WTC11 (cell line): ENCODE results near the gene METTL9. TPM values are rescaled to one million over a fixed set of nuclear protein-coding genes. Genes with fewer than 3 reads are reported as not detected.

Experiments
- ATAC-seq: fragments of 200-7000 bp; cut with Tn5 transposase; 2 replicates; pipeline ENCODE4 v1.10.0; 2021; ENCODE audit warnings: mild to moderate bottlenecking, moderate library complexity
- CTCF ChIA-PET: fragments of 300-600 bp; sonication (Branson Sonifier 250); formaldehyde crosslinking; loops from one replicate; lab custom pipeline; 2021; ENCODE audit warnings: antibody characterized with exemption; lab: Charles Lee
- POLR2A ChIA-PET: fragments of 350-600 bp; sonication (Branson Sonifier 250); formaldehyde crosslinking; loops from one replicate; lab custom pipeline; 2021; ENCODE audit warnings: antibody characterized with exemption; lab: Charles Lee
- DNase-seq: peaks from one replicate; pipeline ENCODE4 v3.0.0; 2021; ENCODE audit warnings: low spot score
- H3K27ac Mint-ChIP-seq: 2 replicates; pipeline ENCODE4 v1.8.0; 2021; ENCODE audit warnings: mixed read lengths
- H3K27me3 Mint-ChIP-seq: 2 replicates; pipeline ENCODE4 v1.8.0; 2021; ENCODE audit warnings: low read depth, mild to moderate bottlenecking, moderate library complexity, mixed read lengths
- H3K36me3 Mint-ChIP-seq: 2 replicates; pipeline ENCODE4 v1.8.0; 2021; ENCODE audit warnings: mixed read lengths
- H3K4me1 Mint-ChIP-seq: 2 replicates; pipeline ENCODE4 v1.8.0; 2022; ENCODE audit warnings: mixed read lengths
- H3K4me3 Mint-ChIP-seq: 2 replicates; pipeline ENCODE4 v1.8.0; 2021; ENCODE audit warnings: mild to moderate bottlenecking, moderate library complexity, mixed read lengths
- H3K9me3 Mint-ChIP-seq: 2 replicates; pipeline ENCODE4 v1.8.0; 2021; ENCODE audit warnings: mixed read lengths
- CBFB ChIP-seq: sonication (generic); formaldehyde crosslinking; IDR thresholded peaks from 2 replicates; pipeline ENCODE4 v1.8.1; 2022; ENCODE audit warnings: mild to moderate bottlenecking, low read depth, missing genetic modification reagents
- E2F5 ChIP-seq: sonication (generic); formaldehyde crosslinking; IDR thresholded peaks from 2 replicates; pipeline ENCODE4 v1.8.1; 2022; ENCODE audit warnings: mild to moderate bottlenecking, moderate library complexity, missing genetic modification reagents
- ELF4 ChIP-seq: sonication (generic); formaldehyde crosslinking; IDR thresholded peaks from 2 replicates; pipeline ENCODE4 v1.8.1; 2022; ENCODE audit warnings: low read depth, mild to moderate bottlenecking, moderate library complexity, missing genetic modification reagents
- GRHL2 ChIP-seq: fragments of 250-450 bp; sonication (Bioruptor Pico); IDR thresholded peaks from 2 replicates; pipeline ENCODE4 v1.8.0; 2022; ENCODE audit warnings: mild to moderate bottlenecking, moderate library complexity; ENCODE audit not compliant: insufficient replicate concordance, severe bottlenecking
- IRF1 ChIP-seq: sonication (generic); formaldehyde crosslinking; IDR thresholded peaks from 2 replicates; pipeline ENCODE4 v1.8.0; 2023; ENCODE audit warnings: missing genetic modification reagents
- JAZF1 ChIP-seq: fragments of 250-450 bp; sonication (Bioruptor Pico); IDR thresholded peaks from 2 replicates; pipeline ENCODE4 v1.9.0; 2021; ENCODE audit warnings: moderate library complexity, mild to moderate bottlenecking, inconsistent platforms
- JUN ChIP-seq: sonication (generic); formaldehyde crosslinking; IDR thresholded peaks from 2 replicates; pipeline ENCODE4 v1.8.0; 2023; ENCODE audit warnings: mild to moderate bottlenecking, missing genetic modification reagents
- NR1H2 ChIP-seq: sonication (generic); formaldehyde crosslinking; IDR thresholded peaks from 2 replicates; pipeline ENCODE4 v1.9.0; 2021; ENCODE audit warnings: mild to moderate bottlenecking, moderate library complexity, missing genetic modification reagents
- NR3C1 ChIP-seq: sonication (generic); formaldehyde crosslinking; conservative IDR thresholded peaks from 2 replicates; pipeline ENCODE4 v1.8.1; 2023; ENCODE audit warnings: low read depth, mild to moderate bottlenecking, missing genetic modification reagents
- PREB ChIP-seq: sonication (generic); formaldehyde crosslinking; IDR thresholded peaks from 2 replicates; pipeline ENCODE4 v1.8.1; 2022; ENCODE audit warnings: mild to moderate bottlenecking, missing genetic modification reagents, moderate library complexity, borderline replicate concordance
- SP1 ChIP-seq: sonication (generic); formaldehyde crosslinking; conservative IDR thresholded peaks from 2 replicates; pipeline ENCODE4 v1.8.1; 2022; ENCODE audit warnings: missing genetic modification reagents
- TEAD1 ChIP-seq: sonication (generic); formaldehyde crosslinking; IDR thresholded peaks from 2 replicates; pipeline ENCODE4 v1.8.0; 2022; ENCODE audit warnings: mild to moderate bottlenecking, missing genetic modification reagents
- USF1 ChIP-seq: sonication (generic); formaldehyde crosslinking; IDR thresholded peaks from 2 replicates; pipeline ENCODE4 v1.8.0; 2022; ENCODE audit warnings: mild to moderate bottlenecking, missing genetic modification reagents
- ZNF138 ChIP-seq: sonication (generic); formaldehyde crosslinking; conservative IDR thresholded peaks from 2 replicates; pipeline ENCODE4 v1.8.1; 2022; ENCODE audit warnings: mild to moderate bottlenecking, moderate library complexity, missing genetic modification reagents
- ZNF416 ChIP-seq: fragments of 250-450 bp; sonication (Bioruptor Pico); IDR thresholded peaks from 2 replicates; pipeline ENCODE4 v1.9.0; 2021; ENCODE audit warnings: mild to moderate bottlenecking, inconsistent platforms
- total RNA-seq: library from RNA; stranded (reverse); gene quantifications from 3 replicates; pipeline ENCODE4 v1.2.3, GENCODE V29; 2021
- TF ChIP-seq, protein P1 (sequence below): sonication (generic); formaldehyde crosslinking; IDR thresholded peaks from 2 replicates; pipeline ENCODE4 v1.8.1; 2023; ENCODE audit warnings: mild to moderate bottlenecking, missing genetic modification reagents
- TF ChIP-seq, protein P2 (sequence below): sonication (generic); formaldehyde crosslinking; IDR thresholded peaks from 2 replicates; pipeline ENCODE4 v1.8.1; 2022; ENCODE audit warnings: low read depth, mild to moderate bottlenecking, moderate library complexity, missing genetic modification reagents, borderline replicate concordance
- TF ChIP-seq, protein P3 (sequence below): sonication (generic); formaldehyde crosslinking; conservative IDR thresholded peaks from 2 replicates; pipeline ENCODE4 v1.8.1; 2023; ENCODE audit warnings: mild to moderate bottlenecking, low read depth, missing genetic modification reagents, moderate library complexity
- TF ChIP-seq, protein P4 (sequence below): sonication (generic); formaldehyde crosslinking; IDR thresholded peaks from 2 replicates; pipeline ENCODE4 v1.8.0; 2022; ENCODE audit warnings: missing genetic modification reagents

Gene METTL9
- total RNA-seq, 1 experiment from 2014 or later = 94.6 TPM

DNA sequence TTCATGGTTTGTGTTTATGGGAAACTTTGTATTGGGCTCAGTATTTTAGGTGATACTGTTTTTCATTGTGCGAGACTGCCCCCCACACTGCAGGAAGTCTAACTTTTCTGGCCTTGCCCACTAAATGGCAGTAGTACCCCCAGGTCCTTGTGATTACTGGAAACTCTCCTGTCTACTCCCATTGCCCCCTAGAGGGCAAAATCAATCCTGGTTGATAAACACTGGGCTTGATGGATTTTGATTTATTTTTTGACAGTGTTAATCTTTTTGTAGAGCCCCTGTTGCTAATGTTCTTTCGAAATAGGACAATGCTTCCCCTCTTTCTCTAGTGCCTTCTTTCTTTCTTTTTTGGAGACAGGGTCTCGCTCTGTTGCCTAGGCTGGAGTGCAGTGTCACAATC, 15.5 kb downstream of the METTL9 start (continued):
- TF ChIP-seq, protein P1, sequence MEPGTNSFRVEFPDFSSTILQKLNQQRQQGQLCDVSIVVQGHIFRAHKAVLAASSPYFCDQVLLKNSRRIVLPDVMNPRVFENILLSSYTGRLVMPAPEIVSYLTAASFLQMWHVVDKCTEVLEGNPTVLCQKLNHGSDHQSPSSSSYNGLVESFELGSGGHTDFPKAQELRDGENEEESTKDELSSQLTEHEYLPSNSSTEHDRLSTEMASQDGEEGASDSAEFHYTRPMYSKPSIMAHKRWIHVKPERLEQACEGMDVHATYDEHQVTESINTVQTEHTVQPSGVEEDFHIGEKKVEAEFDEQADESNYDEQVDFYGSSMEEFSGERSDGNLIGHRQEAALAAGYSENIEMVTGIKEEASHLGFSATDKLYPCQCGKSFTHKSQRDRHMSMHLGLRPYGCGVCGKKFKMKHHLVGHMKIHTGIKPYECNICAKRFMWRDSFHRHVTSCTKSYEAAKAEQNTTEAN (CRISPR knock-in tag) = no peak
- TF ChIP-seq NR3C1 (CRISPR knock-in tag) = no peak
- TF ChIP-seq USF1 (CRISPR knock-in tag) = no peak
- TF ChIP-seq, protein P2, sequence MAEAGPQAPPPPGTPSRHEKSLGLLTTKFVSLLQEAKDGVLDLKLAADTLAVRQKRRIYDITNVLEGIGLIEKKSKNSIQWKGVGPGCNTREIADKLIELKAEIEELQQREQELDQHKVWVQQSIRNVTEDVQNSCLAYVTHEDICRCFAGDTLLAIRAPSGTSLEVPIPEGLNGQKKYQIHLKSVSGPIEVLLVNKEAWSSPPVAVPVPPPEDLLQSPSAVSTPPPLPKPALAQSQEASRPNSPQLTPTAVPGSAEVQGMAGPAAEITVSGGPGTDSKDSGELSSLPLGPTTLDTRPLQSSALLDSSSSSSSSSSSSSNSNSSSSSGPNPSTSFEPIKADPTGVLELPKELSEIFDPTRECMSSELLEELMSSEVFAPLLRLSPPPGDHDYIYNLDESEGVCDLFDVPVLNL (CRISPR knock-in tag) = no peak
- TF ChIP-seq E2F5 (CRISPR knock-in tag) = no peak
- TF ChIP-seq JAZF1 (CRISPR knock-in tag) = no peak
- no peak for TF ChIP-seq PREB (CRISPR knock-in tag)
- TF ChIP-seq ELF4 (CRISPR knock-in tag) = no peak

DNA sequence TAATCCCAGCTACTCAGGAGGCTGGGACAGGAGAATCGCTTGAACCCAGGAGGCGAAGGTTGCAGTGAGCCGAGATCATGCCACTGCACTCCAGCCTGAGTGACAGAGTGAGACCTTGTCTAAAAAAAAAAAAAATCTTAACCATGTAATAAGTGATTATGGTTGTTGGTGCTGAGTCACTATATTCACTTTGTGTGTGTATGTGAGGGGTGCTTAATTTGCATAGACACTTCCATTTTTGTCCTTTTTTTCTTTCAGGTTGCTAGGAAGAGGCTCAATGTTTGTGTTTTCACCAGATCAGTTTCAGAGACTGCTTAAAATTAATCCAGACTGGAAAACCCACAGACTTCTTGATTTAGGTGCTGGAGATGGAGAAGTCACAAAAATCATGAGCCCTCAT, 18.2 kb downstream of the METTL9 start:
- ATAC-seq (no peak), DNase-seq (no peak)
- Mint-ChIP-seq H3K4me3 (no peak overlapping the region), H3K27me3 (no peaks in the 10 kb centered on the region), H3K4me1 (peaks cover 3% of the 10 kb centered on the region), H3K9me3 (no peaks in the 10 kb centered on the region), H3K27ac (no peak overlapping the region), H3K36me3 (peaks cover 16% of the 10 kb centered on the region)
- no peak for TF ChIP-seq NR1H2
- no peak for TF ChIP-seq ZNF138 (CRISPR knock-in tag)
- TF ChIP-seq, protein P2 (CRISPR knock-in tag) = no peak
- POLR2A ChIA-PET = no interaction called here
- CTCF ChIA-PET = no interaction called here

GRCh38 chr16:21618281-21618680, 18.9 kb downstream of the METTL9 start:
- Mint-ChIP-seq H3K27me3 (no peaks in the 10 kb centered on the region), H3K36me3 (peaks cover 15% of the 10 kb centered on the region), H3K27ac (no peak overlapping the region), H3K9me3 (no peaks in the 10 kb centered on the region), H3K4me1 (no peaks in the 10 kb centered on the region), H3K4me3 (no peak overlapping the region)
- no peak for ATAC-seq
- ChIA-PET CTCF (no interaction called here), POLR2A (no interaction called here)
- no peak for DNase-seq
- TF ChIP-seq GRHL2 (CRISPR knock-in tag) (no peak), ZNF416 (CRISPR knock-in tag) (no peak), CBFB (CRISPR knock-in tag) (no peak), JUN (CRISPR knock-in tag) (no peak), TEAD1 (no peak), IRF1 (no peak), SP1 (CRISPR knock-in tag) (no peak)
- TF ChIP-seq, protein P3, sequence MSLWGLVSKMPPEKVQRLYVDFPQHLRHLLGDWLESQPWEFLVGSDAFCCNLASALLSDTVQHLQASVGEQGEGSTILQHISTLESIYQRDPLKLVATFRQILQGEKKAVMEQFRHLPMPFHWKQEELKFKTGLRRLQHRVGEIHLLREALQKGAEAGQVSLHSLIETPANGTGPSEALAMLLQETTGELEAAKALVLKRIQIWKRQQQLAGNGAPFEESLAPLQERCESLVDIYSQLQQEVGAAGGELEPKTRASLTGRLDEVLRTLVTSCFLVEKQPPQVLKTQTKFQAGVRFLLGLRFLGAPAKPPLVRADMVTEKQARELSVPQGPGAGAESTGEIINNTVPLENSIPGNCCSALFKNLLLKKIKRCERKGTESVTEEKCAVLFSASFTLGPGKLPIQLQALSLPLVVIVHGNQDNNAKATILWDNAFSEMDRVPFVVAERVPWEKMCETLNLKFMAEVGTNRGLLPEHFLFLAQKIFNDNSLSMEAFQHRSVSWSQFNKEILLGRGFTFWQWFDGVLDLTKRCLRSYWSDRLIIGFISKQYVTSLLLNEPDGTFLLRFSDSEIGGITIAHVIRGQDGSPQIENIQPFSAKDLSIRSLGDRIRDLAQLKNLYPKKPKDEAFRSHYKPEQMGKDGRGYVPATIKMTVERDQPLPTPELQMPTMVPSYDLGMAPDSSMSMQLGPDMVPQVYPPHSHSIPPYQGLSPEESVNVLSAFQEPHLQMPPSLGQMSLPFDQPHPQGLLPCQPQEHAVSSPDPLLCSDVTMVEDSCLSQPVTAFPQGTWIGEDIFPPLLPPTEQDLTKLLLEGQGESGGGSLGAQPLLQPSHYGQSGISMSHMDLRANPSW (CRISPR knock-in tag) = no peak
- TF ChIP-seq, protein P4, sequence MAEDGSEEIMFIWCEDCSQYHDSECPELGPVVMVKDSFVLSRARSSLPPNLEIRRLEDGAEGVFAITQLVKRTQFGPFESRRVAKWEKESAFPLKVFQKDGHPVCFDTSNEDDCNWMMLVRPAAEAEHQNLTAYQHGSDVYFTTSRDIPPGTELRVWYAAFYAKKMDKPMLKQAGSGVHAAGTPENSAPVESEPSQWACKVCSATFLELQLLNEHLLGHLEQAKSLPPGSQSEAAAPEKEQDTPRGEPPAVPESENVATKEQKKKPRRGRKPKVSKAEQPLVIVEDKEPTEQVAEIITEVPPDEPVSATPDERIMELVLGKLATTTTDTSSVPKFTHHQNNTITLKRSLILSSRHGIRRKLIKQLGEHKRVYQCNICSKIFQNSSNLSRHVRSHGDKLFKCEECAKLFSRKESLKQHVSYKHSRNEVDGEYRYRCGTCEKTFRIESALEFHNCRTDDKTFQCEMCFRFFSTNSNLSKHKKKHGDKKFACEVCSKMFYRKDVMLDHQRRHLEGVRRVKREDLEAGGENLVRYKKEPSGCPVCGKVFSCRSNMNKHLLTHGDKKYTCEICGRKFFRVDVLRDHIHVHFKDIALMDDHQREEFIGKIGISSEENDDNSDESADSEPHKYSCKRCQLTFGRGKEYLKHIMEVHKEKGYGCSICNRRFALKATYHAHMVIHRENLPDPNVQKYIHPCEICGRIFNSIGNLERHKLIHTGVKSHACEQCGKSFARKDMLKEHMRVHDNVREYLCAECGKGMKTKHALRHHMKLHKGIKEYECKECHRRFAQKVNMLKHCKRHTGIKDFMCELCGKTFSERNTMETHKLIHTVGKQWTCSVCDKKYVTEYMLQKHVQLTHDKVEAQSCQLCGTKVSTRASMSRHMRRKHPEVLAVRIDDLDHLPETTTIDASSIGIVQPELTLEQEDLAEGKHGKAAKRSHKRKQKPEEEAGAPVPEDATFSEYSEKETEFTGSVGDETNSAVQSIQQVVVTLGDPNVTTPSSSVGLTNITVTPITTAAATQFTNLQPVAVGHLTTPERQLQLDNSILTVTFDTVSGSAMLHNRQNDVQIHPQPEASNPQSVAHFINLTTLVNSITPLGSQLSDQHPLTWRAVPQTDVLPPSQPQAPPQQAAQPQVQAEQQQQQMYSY (CRISPR knock-in tag) = no peak
